ENCODE results near the gene MBTD1.
A peak's percentile ranks its signal among the peaks of the same experiment; 100 is the strongest.

GRCh38 chr17:51259564-51260236 lies at the start of gene MBTD1:
- peak; percentile 44 for TF ChIP-seq POLR2A (IDR thresholded peaks at IDR 0.05)
- TF ChIP-seq, protein P1, sequence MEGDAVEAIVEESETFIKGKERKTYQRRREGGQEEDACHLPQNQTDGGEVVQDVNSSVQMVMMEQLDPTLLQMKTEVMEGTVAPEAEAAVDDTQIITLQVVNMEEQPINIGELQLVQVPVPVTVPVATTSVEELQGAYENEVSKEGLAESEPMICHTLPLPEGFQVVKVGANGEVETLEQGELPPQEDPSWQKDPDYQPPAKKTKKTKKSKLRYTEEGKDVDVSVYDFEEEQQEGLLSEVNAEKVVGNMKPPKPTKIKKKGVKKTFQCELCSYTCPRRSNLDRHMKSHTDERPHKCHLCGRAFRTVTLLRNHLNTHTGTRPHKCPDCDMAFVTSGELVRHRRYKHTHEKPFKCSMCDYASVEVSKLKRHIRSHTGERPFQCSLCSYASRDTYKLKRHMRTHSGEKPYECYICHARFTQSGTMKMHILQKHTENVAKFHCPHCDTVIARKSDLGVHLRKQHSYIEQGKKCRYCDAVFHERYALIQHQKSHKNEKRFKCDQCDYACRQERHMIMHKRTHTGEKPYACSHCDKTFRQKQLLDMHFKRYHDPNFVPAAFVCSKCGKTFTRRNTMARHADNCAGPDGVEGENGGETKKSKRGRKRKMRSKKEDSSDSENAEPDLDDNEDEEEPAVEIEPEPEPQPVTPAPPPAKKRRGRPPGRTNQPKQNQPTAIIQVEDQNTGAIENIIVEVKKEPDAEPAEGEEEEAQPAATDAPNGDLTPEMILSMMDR (IDR thresholded peaks at IDR 0.05): no peak
